ACC112 (cell line): Measurements from ENCODE around the gene CSNK1A1.
"Not testable (repeated sequence)": the region's sequence is repeated elsewhere in the genome, so short reads cannot be mapped to it uniquely, and the experiment has no call there.

Experiments
- H2AFZ ChIP-seq: fragments of 200-600 bp; sonication (generic); one replicate; pipeline ENCODE4 v1.6.0; 2017; ENCODE audit warnings: antibody characterized with exemption, low read length; ENCODE audit not compliant: unreplicated experiment
- H3K27ac ChIP-seq: fragments of 200-600 bp; sonication (generic); 2 replicates; pipeline ENCODE4 v1.5.1; 2014; ENCODE audit warnings: low read depth, mild to moderate bottlenecking, antibody characterized with exemption, low read length, moderate library complexity
- H3K27me3 ChIP-seq: fragments of 200-600 bp; sonication (generic); 2 replicates; pipeline ENCODE4 v1.6.1; 2014; ENCODE audit warnings: mild to moderate bottlenecking, antibody characterized with exemption, low read length, moderate library complexity, mixed read lengths; ENCODE audit not compliant: insufficient read depth
- H3K36me3 ChIP-seq: fragments of 200-600 bp; sonication (generic); 2 replicates; pipeline ENCODE4 v1.6.1; 2016; ENCODE audit warnings: mild to moderate bottlenecking, antibody characterized with exemption, low read length, moderate library complexity, mixed read lengths; ENCODE audit not compliant: insufficient read depth
- H3K4me1 ChIP-seq: fragments of 200-600 bp; sonication (generic); one replicate; pipeline ENCODE4 v1.6.1; 2016; ENCODE audit warnings: low read length, mixed read lengths; ENCODE audit not compliant: insufficient read depth, unreplicated experiment, control insufficient read depth
- H3K4me3 ChIP-seq: fragments of 200-600 bp; sonication (generic); 2 replicates; pipeline ENCODE4 v1.5.1; 2014; ENCODE audit warnings: mild to moderate bottlenecking, low read depth, low read length
- H3K79me2 ChIP-seq: fragments of 200-600 bp; sonication (generic); one replicate; pipeline ENCODE4 v1.6.0; 2016; ENCODE audit warnings: low read length; ENCODE audit not compliant: control insufficient read depth, unreplicated experiment, insufficient read depth

Gene CSNK1A1

GRCh38 chr5:149513372-149513947, 37.8 kb downstream of the CSNK1A1 start:
- Histone ChIP-seq H3K4me1 (peaks cover 36% of the 10 kb centered on the region), H3K79me2 (peaks cover 78% of the 10 kb centered on the region), H3K36me3 (peaks cover 28% of the 10 kb centered on the region)
- H3K4me3 ChIP-seq, H2AFZ ChIP-seq, H3K27ac ChIP-seq, H3K27me3 ChIP-seq: not testable (repeated sequence)

DNA sequence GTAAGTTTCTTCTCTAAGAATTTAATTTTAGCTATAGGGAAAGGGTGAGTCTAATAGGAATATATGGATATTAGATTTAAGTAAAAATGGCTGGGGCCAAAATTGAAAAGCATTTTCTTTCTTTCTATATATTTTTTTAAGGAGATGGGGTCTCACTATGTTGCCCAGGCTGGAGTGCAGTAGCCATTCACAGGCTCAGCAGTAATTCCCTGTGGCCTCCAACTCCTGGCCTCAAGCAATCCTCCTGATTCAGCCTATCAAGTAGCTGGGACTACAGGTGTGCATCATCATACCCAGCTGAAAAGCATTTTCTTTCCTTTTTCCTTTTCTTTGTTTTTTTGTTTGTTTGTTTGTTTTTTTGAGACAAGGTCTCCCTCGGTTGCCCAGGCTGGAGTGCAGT, 41.1 kb downstream of the CSNK1A1 start:
- peaks cover 48% of the 10 kb centered on the region for H3K79me2 ChIP-seq
- peaks cover 4% of the 10 kb centered on the region for H3K4me1 ChIP-seq
- peaks cover 44% of the 10 kb centered on the region for H3K36me3 ChIP-seq
- H3K27me3 ChIP-seq: no peaks in the 10 kb centered on the region
- H3K4me3 ChIP-seq: no peak overlapping the region
- no peak overlapping the region for H2AFZ ChIP-seq
- H3K27ac ChIP-seq: no peak overlapping the region

- no peak overlapping the region for H3K27ac ChIP-seq
- H3K27me3 ChIP-seq: no peaks in the 10 kb centered on the region
- no peak overlapping the region for H3K4me3 ChIP-seq
- H3K4me1 ChIP-seq: peaks cover 9% of the 10 kb centered on the region
- H3K79me2 ChIP-seq: peaks cover 20% of the 10 kb centered on the region
- H2AFZ ChIP-seq: no peak overlapping the region
- H3K36me3 ChIP-seq: peaks cover 41% of the 10 kb centered on the region
Observed at GRCh38 chr5:149504677-149505076, 46.6 kb downstream of the CSNK1A1 start.

- H3K4me1 ChIP-seq: peaks cover 20% of the 10 kb centered on the region
- no peak overlapping the region for H3K27ac ChIP-seq
- H3K4me3 ChIP-seq: no peak overlapping the region
- H3K36me3 ChIP-seq: peaks cover 45% of the 10 kb centered on the region
- H3K79me2 ChIP-seq: peaks cover 16% of the 10 kb centered on the region
- H3K27me3 ChIP-seq: no peaks in the 10 kb centered on the region
- H2AFZ ChIP-seq: no peak overlapping the region
Observed at GRCh38 chr5:149503006-149503405, 48.2 kb downstream of the CSNK1A1 start.

DNA sequence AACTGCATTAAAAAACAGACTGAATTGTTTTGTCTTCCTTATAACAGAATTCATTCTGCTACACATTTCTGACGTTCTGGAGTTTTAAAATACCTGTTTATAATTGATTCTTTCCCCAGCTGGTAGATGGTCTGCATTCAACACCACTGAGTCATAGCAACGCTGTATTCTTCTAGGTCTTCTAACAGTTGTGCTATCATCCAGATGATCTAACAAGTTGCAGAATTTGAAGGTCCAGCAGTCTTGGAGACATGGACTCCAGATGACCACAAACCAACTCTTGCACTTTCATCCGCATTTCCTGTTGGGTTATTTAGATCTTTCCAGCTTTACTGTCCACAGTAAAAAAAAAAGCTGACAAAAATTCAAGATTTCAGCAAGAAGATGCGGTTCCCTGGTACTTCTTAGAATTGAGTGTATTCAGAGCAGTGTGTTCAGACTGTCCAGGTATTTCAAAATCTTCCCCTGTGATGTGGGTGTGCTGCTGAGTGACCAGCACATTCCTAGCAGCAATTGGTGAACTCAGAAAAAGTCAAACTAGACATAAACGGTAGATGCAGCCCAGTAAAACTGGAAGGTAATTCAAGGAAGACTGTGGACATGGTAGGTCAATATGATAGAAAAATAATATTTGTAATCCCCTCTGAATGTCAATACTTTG, 50.2 kb downstream of the CSNK1A1 start:
- H3K4me3 ChIP-seq: no peak overlapping the region
- no peaks in the 10 kb centered on the region for H3K27me3 ChIP-seq
- peak overlapping the region; percentile 21 for H3K27ac ChIP-seq
- H3K79me2 ChIP-seq: peaks cover 16% of the 10 kb centered on the region
- peaks cover 47% of the 10 kb centered on the region for H3K36me3 ChIP-seq
- peaks cover 32% of the 10 kb centered on the region for H3K4me1 ChIP-seq
- H2AFZ ChIP-seq: no peak overlapping the region

DNA sequence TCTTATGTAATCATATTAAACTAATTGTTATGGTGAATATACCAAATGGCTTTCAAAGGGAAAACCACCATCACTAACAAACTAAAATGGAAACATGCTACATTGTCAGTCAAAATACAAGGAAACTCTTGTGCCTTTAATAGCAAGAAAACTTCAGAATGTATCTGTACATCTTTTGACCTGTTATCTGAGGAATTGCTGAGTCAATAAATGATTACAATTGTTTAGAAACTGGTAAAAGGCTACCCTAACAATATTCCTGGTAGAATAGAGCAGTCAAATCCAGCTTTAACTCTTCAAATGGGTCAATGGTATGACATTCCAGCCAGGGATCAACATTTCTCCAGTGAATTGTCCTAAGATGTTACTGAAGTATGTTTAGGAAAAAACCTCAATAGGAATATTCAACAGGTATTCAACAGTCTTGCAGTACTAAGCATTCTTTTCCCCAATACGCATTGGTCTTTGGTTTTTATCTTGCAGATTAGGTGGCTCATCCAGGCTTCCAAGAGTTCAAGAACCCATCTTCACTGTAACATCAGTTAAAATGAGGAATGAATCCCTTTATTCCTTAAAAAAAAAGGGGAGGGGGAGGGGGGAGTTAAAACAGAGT, 52.4 kb downstream of the CSNK1A1 start:
- H3K27ac ChIP-seq: peak overlapping the region; percentile 28
- no peak overlapping the region for H3K4me3 ChIP-seq
- peaks cover 33% of the 10 kb centered on the region for H3K4me1 ChIP-seq
- no peaks in the 10 kb centered on the region for H3K27me3 ChIP-seq
- H3K36me3 ChIP-seq: peaks cover 49% of the 10 kb centered on the region
- peaks cover 13% of the 10 kb centered on the region for H3K79me2 ChIP-seq
- no peak overlapping the region for H2AFZ ChIP-seq

DNA sequence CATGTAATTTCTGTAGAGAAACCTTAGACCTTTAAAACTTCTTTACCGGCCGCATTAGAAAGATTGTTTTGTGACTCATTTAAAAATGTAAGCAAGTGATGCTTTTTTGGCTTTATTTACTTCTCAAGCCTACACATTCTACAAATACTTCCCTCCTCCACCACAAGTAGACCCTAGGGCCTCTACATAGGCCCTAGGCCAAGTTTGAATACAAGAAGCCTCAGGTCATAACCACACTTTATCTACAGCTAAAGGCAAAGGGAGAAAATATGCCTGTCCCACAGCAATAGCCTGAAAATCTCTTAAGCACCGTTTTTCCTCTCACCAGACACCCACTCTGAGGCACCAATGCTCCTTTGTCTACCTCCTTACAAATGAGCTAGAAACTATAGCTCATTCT, 53.9 kb downstream of the CSNK1A1 start:
- H2AFZ ChIP-seq: no peak overlapping the region
- H3K4me3 ChIP-seq: no peak overlapping the region
- peak overlapping the region; percentile 69 for H3K27ac ChIP-seq
- H3K36me3 ChIP-seq: peaks cover 45% of the 10 kb centered on the region
- H3K79me2 ChIP-seq: peaks cover 5% of the 10 kb centered on the region
- H3K27me3 ChIP-seq: no peaks in the 10 kb centered on the region
- H3K4me1 ChIP-seq: peaks cover 29% of the 10 kb centered on the region

DNA sequence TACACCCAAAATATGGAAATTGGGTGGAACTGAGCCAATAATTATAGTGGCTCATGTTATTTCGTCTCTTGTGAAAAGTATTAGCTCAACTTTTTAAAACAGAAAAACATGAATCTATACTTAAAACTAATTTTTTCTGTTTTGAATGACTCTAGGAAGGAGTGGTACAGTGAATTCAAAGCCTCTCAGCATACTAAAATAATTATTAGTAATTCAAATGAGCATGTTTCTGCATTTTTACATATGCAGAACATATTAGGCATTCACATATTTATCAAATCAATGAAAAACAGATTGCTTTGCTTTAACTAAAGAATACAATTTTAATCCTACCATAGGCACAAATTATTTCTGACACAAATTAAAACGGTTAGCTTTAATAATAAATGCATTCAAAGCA, 54.3 kb downstream of the CSNK1A1 start:
- peak overlapping the region; percentile 69 for H3K27ac ChIP-seq
- H3K79me2 ChIP-seq: peaks cover 5% of the 10 kb centered on the region
- H3K36me3 ChIP-seq: peaks cover 45% of the 10 kb centered on the region
- H3K4me3 ChIP-seq: no peak overlapping the region
- peaks cover 29% of the 10 kb centered on the region for H3K4me1 ChIP-seq
- H2AFZ ChIP-seq: no peak overlapping the region
- no peaks in the 10 kb centered on the region for H3K27me3 ChIP-seq

DNA sequence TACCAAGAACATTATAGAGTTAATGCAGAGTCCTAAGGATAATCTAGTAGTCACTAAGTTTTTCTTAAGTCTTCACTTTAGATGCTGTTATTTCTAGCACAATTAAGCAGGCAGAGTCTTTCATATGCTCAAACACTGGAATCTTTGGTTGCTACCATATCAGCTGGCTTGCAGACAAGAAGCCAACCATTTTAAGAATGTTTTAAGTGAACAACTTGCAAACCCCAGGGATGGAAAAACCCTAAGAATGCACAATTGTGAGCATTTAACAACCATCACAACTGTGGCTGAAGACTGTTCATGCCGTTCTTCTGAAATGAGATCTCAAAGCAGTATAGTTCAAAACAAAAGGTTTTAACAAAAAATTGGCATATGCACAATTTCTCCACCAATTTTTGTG, 55.1 kb downstream of the CSNK1A1 start:
- Histone ChIP-seq H3K79me2 (peaks cover 5% of the 10 kb centered on the region), H3K36me3 (peaks cover 42% of the 10 kb centered on the region)

DNA sequence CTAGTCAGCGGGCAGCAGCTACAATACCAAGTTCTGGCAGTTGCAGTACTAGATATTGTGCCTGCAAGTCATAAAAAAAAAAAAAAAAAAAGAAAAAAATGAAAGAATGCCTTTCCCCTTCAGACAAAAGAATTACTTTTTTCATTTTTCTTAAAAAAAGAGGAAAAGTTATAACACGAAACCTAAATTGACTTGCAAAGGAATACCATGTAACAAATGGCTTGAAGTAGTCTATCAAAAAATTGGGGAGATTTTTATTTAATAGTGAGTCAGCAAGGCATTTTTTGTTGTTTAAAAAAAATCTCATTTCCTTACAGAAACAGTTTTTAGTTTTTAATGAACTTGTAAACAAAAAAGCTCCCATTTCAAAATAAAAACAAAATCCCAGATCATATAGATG, 55.6 kb downstream of the CSNK1A1 start:
- peaks cover 5% of the 10 kb centered on the region for H3K79me2 ChIP-seq
- H2AFZ ChIP-seq: no peak overlapping the region
- no peaks in the 10 kb centered on the region for H3K27me3 ChIP-seq
- H3K27ac ChIP-seq: peak overlapping the region; percentile 12; the same call in 1 of the 2 replicates
- H3K4me3 ChIP-seq: no peak overlapping the region
- peaks cover 26% of the 10 kb centered on the region for H3K4me1 ChIP-seq
- peaks cover 38% of the 10 kb centered on the region for H3K36me3 ChIP-seq

More for the DNA sequence above, 55.1 kb downstream of the CSNK1A1 start:
- H3K4me3 ChIP-seq: no peak overlapping the region
- no peak overlapping the region for H2AFZ ChIP-seq
- peak overlapping the region; percentile 69; the same call in 1 of the 2 replicates for H3K27ac ChIP-seq
- H3K27me3 ChIP-seq: no peaks in the 10 kb centered on the region
- peaks cover 27% of the 10 kb centered on the region for H3K4me1 ChIP-seq

DNA sequence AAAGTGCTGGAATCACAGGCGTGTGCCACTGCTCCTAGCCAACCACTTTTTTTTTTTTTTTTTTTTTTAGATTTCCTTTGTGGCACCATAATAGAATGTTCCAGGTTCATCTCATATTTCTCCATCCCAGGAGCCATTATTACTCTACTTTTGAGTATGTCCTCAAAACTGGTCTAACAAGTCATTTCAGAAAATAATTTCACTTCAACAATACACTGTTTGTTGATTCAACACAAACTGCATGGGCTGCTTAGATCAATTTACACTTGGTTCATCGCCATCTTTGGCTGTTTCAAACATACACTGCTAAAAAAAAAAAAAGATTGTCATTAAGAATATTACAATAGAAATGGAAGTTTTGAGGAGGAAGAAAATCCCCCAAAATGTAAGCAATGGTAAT, 57.9 kb downstream of the CSNK1A1 start:
- Histone ChIP-seq H2AFZ (no peak overlapping the region), H3K27ac (peak overlapping the region; percentile 4; the same call in 1 of the 2 replicates), H3K36me3 (peaks cover 31% of the 10 kb centered on the region), H3K79me2 (no peaks in the 10 kb centered on the region), H3K4me3 (no peak overlapping the region), H3K27me3 (no peaks in the 10 kb centered on the region), H3K4me1 (peaks cover 34% of the 10 kb centered on the region)
